ENCODE data around the gene GOLM1.
A peak's percentile ranks its signal among the peaks of the same experiment; 100 is the strongest.

GOLM1 gene

DNA sequence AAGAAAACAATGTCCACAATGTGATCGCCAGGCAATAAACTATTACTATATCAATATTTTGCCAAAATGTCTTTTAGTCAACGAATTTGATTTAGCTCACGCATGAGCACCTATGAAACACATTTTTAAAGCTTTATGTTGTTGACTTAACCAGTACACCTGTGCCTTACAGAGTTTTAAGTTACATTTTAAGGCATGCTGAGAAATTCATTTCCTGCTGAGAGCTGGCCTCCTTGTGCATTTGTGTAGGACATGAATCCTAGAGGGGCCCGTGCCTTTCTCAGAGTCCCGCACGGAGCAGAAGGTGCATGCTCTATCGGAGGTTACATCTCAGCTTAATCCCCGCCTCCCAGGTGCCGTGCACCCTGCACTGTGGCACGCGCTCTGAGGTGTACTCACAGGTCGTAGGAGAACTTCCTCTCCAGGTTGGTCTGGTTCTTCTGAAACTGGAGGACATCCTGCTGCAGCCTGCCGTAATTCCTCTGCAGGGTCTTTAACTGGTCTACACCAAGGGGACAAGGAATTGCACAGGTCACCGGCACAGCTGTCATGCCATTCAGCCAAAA, 53.2 kb downstream of the GOLM1 start:
- DNase-seq (ENCODE audit: low read depth, low spot score), result no peak

GRCh38 chr9:86045654-86046053, 53.7 kb downstream of the GOLM1 start:
- DNase-seq (ENCODE audit: low read depth, low spot score), result no peak

- no peak for DNase-seq (ENCODE audit: low read depth, low spot score)
Observed at GRCh38 chr9:86043999-86044398, 55.4 kb downstream of the GOLM1 start.

- no peak for DNase-seq (ENCODE audit: low read depth, low spot score)
Observed at GRCh38 chr9:86043586-86043985, 55.8 kb downstream of the GOLM1 start.

- no peak for DNase-seq (ENCODE audit: low read depth, low spot score)
Observed at GRCh38 chr9:86042199-86042978, 57.0 kb downstream of the GOLM1 start.

GRCh38 chr9:86041311-86041741, 58.0 kb downstream of the GOLM1 start:
- no peak for DNase-seq (ENCODE audit: low read depth, low spot score)

GRCh38 chr9:86040861-86041155, 58.5 kb downstream of the GOLM1 start:
- no peak for DNase-seq (ENCODE audit: low read depth, low spot score)

GRCh38 chr9:86039991-86040860, 59.1 kb downstream of the GOLM1 start:
- no peak for DNase-seq (ENCODE audit: low read depth, low spot score)

DNA sequence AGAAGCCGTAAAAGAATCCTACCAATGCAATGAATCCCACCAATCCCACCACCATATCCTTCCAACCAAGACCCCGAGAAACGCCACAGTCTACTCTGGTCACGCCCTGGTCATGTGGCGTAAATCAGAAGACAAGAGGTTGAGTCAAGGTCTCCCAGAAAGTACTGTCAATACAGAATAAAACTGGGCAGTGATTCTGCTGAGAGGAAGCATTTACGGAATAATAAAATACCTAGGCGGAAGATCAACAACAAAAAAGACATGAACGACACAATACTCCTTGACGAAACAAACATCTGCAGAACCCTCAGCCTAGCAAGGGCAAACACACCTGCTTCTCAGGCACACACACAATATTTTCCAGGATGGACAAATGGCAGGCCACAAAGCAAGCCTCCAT, 62.8 kb downstream of the GOLM1 start:
- DNase-seq (ENCODE audit: low read depth, low spot score), result peak; percentile 20

DNA sequence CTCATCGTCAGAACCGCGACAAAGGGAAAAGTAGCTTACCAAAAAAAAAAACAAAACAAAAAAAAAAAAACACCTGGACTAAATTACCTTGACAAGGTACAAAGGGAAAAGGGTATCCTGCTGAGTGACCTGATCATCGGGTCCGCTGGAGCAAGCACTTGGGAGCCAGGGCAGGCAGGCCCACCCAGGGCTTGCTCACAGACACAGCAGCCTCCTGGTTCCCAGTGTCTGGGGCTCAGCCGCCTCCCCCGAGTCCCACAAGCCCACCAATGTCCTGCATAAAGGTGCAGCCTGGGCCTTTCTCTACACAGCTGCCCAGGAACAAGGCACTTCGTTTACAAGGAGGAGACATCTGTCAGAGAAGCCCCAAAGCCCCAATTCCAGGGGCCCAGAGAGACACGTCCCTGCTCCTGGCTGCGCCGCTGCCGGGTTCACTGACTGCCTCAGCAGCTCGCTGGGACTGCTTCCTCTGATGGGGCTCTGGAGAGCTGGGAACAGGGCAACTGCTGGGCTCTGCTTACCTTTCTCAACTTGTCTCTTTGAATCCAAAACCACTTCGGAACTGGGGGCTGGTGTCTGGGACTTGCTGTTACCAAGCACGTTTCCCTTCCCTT, 63.4 kb downstream of the GOLM1 start:
- DNase-seq (ENCODE audit: low read depth, low spot score), result no peak

- peak; percentile 63 for DNase-seq (ENCODE audit: low read depth, low spot score)
Observed at GRCh38 chr9:86034863-86035734, 64.3 kb downstream of the GOLM1 start.

DNA sequence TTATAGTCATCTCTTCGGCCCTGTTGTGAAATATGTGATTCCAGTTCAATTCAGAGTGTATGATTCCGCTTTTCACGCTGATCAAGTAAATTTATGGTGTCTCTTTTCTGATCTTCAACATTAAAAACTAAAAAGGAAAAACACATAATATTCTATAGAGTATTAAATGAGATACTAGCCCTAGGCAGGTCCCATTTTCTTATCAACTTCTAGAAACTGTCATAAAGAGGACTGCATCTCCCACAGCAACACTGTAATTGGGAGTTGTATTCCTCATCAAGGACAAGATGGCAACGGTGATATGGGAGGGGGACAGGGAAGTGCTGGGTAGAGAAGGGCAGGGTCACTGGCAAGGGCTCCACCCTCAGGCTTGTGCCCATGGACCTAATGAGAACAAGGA, 71.6 kb downstream of the GOLM1 start:
- no peak for DNase-seq (ENCODE audit: low read depth, low spot score)

DNA sequence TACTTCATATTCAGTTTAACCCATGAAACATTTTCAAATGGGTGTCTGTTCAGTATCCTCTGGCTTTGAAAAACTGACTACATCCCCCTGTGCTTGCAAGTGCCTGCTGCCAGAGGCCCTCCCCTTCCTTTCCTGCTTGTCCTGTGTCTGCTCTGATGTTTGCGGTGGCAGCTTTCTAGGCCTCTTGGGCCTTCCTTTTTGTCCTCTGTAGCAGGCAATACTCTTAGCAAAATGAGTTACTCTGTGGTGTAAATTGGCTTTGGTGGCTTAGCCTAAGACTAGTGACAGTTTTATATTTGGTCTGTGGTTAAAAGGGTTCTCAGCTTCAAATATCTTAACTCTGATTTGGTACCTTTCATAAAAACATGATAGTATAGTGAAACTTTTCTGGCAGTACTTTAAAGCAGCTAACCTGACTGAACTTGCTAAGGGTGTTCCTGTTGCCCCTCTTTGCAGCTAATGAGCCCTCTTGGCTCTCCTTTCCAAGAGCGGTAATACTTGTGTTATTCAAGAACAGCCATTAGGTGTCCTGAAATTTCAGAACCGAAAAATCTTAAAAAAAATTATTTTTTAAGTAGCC, 76.6 kb downstream of the GOLM1 start:
- no peak for DNase-seq (ENCODE audit: low read depth, low spot score)

DNA sequence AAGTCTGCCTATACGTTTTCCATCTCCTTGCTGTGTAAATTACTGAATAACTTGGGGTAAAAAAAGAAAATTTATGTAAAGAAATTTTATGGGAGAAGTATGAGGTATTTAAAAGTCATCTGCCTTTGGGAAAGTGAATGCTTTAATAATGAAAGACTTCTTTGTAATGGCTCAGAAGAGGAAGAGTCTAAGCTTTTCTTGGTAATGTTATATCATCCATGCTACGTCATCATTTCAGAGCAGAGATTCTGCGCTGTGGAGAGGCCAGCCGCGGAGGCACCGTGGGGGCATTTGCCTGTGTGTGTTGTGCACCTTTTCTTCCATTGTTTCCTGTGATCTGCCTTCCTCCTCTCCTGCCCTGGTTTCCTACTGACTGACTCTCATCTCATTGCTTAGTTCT, 78.2 kb downstream of the GOLM1 start:
- no peak for DNase-seq (ENCODE audit: low read depth, low spot score)

DNA sequence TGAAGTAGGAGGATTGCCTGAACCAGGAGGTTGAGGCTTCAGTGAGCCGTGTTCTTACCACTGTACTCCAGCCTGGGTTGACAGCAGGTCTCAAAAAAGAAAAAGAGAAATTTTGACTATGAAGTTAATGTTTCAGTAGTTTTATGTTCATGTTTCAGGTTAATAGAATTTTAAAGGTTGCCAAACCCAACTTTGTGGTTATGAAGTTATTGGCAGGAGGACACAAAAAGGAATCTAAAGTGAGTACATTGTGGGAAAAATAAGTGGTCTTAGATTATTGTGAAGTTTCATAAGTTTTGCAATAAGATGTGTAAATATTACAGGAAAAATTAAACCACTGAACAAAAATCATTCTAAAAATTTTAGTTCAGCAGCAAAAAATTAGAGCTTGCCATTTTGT, 78.6 kb downstream of the GOLM1 start:
- no peak for DNase-seq (ENCODE audit: low read depth, low spot score)

DNA sequence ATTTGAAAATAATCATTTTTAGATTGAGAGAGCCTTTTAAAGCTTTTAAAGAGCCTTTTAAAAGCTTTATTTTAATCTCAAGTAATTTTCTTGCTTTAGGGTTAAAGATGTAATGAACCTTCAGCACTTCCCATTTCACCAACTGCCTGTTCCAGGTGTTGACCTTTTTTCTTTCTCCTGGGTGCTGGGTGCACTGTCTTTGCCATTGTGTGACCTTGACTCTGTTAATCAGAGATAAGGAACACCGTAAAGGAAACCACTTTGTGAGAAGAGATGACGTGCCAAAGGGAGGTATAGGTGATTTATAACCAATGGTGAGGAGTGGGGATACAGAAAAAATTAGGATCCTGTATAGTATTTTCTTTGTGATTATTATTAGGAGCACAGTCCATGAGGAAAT, 90.2 kb downstream of the GOLM1 start:
- no peak for DNase-seq (ENCODE audit: low read depth, low spot score)

GRCh38 chr9:86005253-86005775, 94.0 kb downstream of the GOLM1 start:
- DNase-seq (ENCODE audit: low read depth, low spot score), result no peak

DNA sequence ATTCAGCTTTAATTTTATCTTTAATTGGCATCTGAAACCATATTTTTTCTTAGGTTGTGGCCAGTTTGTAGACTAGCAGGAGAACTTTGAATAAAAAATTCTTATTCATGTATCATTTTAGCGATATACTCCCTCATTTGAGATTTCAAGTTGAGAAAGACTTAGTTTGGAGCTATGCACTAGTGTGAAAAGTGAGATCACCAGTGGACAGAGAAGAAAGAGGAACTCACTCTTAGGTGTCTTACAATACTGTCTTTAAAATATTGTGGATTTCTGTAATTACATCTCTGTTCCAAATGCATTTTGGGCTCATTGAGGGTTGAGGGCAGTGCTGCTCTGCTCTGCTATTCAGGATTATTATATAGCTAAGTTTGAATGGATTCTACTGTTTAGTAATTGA, 103.8 kb downstream of the GOLM1 start:
- no peak for DNase-seq (ENCODE audit: low read depth, low spot score)

- DNase-seq (ENCODE audit: low read depth, low spot score), result no peak
Observed at GRCh38 chr9:85995097-85995496, 104.3 kb downstream of the GOLM1 start.

GRCh38 chr9:85994191-85994590, 105.2 kb downstream of the GOLM1 start:
- no peak for DNase-seq (ENCODE audit: low read depth, low spot score)

DNA sequence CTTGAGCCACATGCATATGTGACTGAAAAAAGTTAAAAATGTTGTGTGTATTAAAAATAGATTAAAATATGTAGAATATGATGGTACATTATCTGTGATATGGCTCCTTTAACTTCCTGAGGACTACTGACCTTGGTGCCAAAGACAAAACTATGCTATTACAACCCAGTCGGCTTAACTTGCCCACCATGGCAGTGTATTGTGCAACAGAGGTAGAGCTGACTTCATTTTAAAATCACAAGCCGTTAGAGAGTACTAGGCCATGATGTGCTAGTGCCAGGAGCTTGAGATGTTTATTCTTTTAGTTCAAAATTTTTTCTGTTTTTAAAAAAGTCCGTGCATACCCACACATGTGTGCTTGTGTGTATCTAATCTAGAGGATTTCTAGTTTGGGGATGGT, 112.1 kb downstream of the GOLM1 start:
- DNase-seq (ENCODE audit: low read depth, low spot score), result no peak
